GM19452 (cell line): Measurements from ENCODE around the gene VAV3.

Experiments used
- ATAC-seq: cut with Tn5 transposase; IDR thresholded peaks from one replicate; pipeline ENCODE4 v1.9.1; 2021; ENCODE audit not compliant: unreplicated experiment

The VAV3 gene

GRCh38 chr1:107604825-107605224, 360.2 kb downstream of the VAV3 start:
- no peak for ATAC-seq

- no peak for ATAC-seq
Observed at GRCh38 chr1:107600607-107601160, 364.3 kb downstream of the VAV3 start.

- no peak for ATAC-seq
Observed at GRCh38 chr1:107599220-107599619, 365.8 kb downstream of the VAV3 start.

- ATAC-seq: no peak
Observed at GRCh38 chr1:107597290-107597689, 367.7 kb downstream of the VAV3 start.

- ATAC-seq: no peak
Observed at GRCh38 chr1:107594536-107594935, 370.4 kb downstream of the VAV3 start.

GRCh38 chr1:107593501-107594209, 371.3 kb downstream of the VAV3 start:
- no peak for ATAC-seq

- ATAC-seq: no peak
Observed at GRCh38 chr1:107590900-107591622, 373.9 kb downstream of the VAV3 start.

GRCh38 chr1:107590087-107590486, 374.9 kb downstream of the VAV3 start:
- no peak for ATAC-seq

GRCh38 chr1:107588321-107588720, 376.7 kb downstream of the VAV3 start:
- no peak for ATAC-seq

- no peak for ATAC-seq
Observed at GRCh38 chr1:107575226-107575625, 389.8 kb downstream of the VAV3 start.

GRCh38 chr1:107574044-107574443, 390.9 kb downstream of the VAV3 start:
- no peak for ATAC-seq

GRCh38 chr1:107572674-107573211, 392.2 kb downstream of the VAV3 start:
- ATAC-seq: no peak

- no peak for ATAC-seq
Observed at GRCh38 chr1:107570768-107571167, 394.2 kb downstream of the VAV3 start.

- ATAC-seq: no peak
Observed at GRCh38 chr1:107563441-107563840, 401.5 kb downstream of the VAV3 start.

GRCh38 chr1:107559881-107560280, 405.1 kb downstream of the VAV3 start:
- no peak for ATAC-seq

GRCh38 chr1:107557095-107557494, 407.9 kb downstream of the VAV3 start:
- ATAC-seq: no peak

- ATAC-seq: no peak
Observed at GRCh38 chr1:107555578-107555977, 409.4 kb downstream of the VAV3 start.

GRCh38 chr1:107552781-107553180, 412.2 kb downstream of the VAV3 start:
- ATAC-seq: no peak

GRCh38 chr1:107551456-107551855, 413.5 kb downstream of the VAV3 start:
- no peak for ATAC-seq

- ATAC-seq: no peak
Observed at GRCh38 chr1:107550358-107550757, 414.6 kb downstream of the VAV3 start.

GRCh38 chr1:107549152-107549810, 415.7 kb downstream of the VAV3 start:
- no peak for ATAC-seq
